Stomach smooth muscle (tissue), 2 donors: ENCODE results near the gene NPW.

Source experiments
- H3K27ac ChIP-seq: one replicate; pipeline ENCODE4 v1.7.0; 2013; ENCODE audit warnings: mild to moderate bottlenecking, low read length, inconsistent platforms
- H3K27me3 ChIP-seq, 2 donors: one replicate each; pipeline ENCODE4 v1.7.0; 2013; ENCODE audit warnings: low read length in 2 of 2; ENCODE audit not compliant: insufficient read depth in 2 of 2, control insufficient read depth in 1 of 2
- H3K36me3 ChIP-seq, 2 donors: one replicate each; pipeline ENCODE4 v1.7.0; 2013; ENCODE audit warnings: low read length in 2 of 2; ENCODE audit not compliant: control insufficient read depth in 2 of 2, insufficient read depth in 2 of 2
- H3K4me1 ChIP-seq: one replicate; pipeline ENCODE4 v1.7.0; 2013; ENCODE audit warnings: low read length; ENCODE audit not compliant: control insufficient read depth, insufficient read depth
- H3K4me3 ChIP-seq, 2 donors: one replicate each; pipeline ENCODE4 v1.7.0; 2013; ENCODE audit warnings: low read length in 2 of 2
- H3K9ac ChIP-seq, 2 donors: one replicate each; pipeline ENCODE4 v1.7.0; 2013; ENCODE audit warnings: low read length in 2 of 2, mild to moderate bottlenecking in 1 of 2
- H3K9me3 ChIP-seq, 2 donors: one replicate each; pipeline ENCODE4 v1.7.0; 2013; ENCODE audit warnings: low read length in 2 of 2; ENCODE audit not compliant: control insufficient read depth in 2 of 2
- donor health status: healthy.
- donor health status: Pancreatic carcinoma.

The NPW gene

DNA sequence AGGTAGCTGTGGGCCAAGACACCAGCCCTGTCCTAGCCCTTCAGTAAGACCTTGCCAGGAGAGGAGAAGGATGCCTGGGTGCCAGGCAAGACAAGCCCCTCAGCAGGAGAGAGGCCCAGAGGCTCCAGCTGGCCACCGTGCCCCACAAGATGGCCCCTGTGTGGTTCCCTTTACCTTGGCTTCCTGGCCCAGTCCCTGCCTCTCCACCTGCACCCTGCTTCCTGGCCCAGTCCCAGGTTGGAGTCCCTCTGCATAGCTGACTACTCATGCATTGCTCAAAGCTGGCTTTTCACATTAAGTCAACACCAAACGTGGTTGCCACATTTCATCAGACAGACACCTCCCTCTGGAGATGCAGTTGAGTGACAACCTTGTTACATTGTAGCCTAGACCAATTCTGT lies 25.9 kb upstream of the NPW start:
- H3K4me1 ChIP-seq, result peaks cover 22% of the 10 kb centered on the region
- H3K4me3 ChIP-seq, result no peak overlapping the region
- no peak overlapping the region for H3K27ac ChIP-seq
- H3K36me3 ChIP-seq, result peaks cover 0 to 6% of the 10 kb centered on the region in 2 donors
- H3K27me3 ChIP-seq, result peaks cover 23 to 26% of the 10 kb centered on the region in 2 donors
- no peak overlapping the region for H3K9ac ChIP-seq
- H3K9me3 ChIP-seq, result no peaks in the 10 kb centered on the region

- H3K9ac ChIP-seq, result no peak overlapping the region
- peaks cover 23 to 27% of the 10 kb centered on the region in 2 donors for H3K36me3 ChIP-seq
- no peak overlapping the region for H3K27ac ChIP-seq
- H3K9me3 ChIP-seq, result no peaks in the 10 kb centered on the region
- no peaks in the 10 kb centered on the region for H3K4me1 ChIP-seq
- no peaks in the 10 kb centered on the region for H3K27me3 ChIP-seq
- H3K4me3 ChIP-seq, result no peak overlapping the region
Measured at GRCh38 chr16:1997494-1998359, 21.9 kb upstream of the NPW start.

DNA sequence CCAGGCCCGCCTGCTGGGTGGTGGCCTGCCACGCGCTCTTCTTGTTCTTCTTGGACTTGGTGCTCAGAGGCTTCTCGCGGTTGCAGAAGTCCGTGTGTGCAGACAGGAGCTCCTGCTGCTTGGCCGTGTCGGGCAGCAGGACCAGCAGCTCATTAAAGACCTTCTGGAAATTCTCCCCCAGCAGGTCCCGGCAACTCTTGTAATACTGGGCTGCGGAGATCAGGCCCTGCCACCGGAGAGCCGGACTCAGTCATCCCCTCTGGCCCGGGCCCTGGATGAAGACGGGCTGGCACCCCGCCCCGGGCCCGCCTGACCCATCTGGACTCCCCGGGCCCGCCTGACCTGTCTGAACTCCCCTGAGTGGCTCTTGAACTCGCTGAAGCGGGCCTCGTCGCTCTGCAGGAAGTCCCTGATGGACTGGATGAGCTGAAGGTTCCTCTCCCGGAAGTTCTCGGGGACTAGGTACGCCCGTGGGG lies 21.2 kb upstream of the NPW start:
- peaks cover 23 to 27% of the 10 kb centered on the region in 2 donors for H3K36me3 ChIP-seq
- no peak overlapping the region for H3K27ac ChIP-seq
- H3K9me3 ChIP-seq, result no peaks in the 10 kb centered on the region
- H3K4me3 ChIP-seq, result no peak overlapping the region
- no peak overlapping the region for H3K9ac ChIP-seq
- peaks cover 2% of the 10 kb centered on the region for H3K4me1 ChIP-seq
- no peaks in the 10 kb centered on the region for H3K27me3 ChIP-seq

- no peak overlapping the region for H3K4me3 ChIP-seq
- H3K9me3 ChIP-seq, result no peaks in the 10 kb centered on the region
- peaks cover 9% of the 10 kb centered on the region for H3K4me1 ChIP-seq
- H3K27ac ChIP-seq, result no peak overlapping the region
- H3K9ac ChIP-seq, result no peak overlapping the region
- peaks cover 23 to 27% of the 10 kb centered on the region in 2 donors for H3K36me3 ChIP-seq
- no peaks in the 10 kb centered on the region for H3K27me3 ChIP-seq
Measured at GRCh38 chr16:1998852-1999801, 20.5 kb upstream of the NPW start.

DNA sequence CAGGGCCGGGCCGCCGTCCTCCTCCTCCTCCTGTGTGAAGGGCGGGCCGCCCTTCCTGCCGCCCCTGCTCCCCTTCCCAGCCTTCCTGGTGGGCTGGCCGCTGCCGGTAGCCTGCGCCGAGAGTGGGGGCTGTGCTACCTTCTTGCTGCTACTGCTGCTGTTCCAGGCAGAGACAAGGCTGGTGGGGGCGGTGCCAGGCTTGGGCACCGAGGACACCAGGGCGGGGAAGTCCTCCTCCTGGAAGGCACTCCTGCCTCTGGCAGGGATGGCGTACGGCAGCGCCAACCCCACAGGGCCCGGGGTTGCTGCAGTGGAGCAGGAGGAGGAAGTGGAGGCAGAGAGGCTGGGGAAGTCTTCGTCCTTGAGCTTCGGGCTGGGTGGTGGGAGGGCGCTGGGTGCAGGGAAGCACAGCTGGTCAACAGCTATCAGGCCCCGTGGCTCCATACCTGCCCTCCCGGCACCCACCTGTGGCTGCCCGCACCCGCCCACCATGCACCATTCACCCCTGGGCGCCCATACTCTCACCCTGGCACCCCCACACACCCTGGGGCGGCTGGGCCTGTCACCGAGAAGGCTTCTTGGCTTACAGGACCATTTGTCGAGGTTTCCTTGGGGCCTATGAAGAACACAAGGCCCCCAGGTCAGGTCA lies 19.6 kb upstream of the NPW start:
- H3K36me3 ChIP-seq, result peaks cover 23 to 27% of the 10 kb centered on the region in 2 donors

DNA sequence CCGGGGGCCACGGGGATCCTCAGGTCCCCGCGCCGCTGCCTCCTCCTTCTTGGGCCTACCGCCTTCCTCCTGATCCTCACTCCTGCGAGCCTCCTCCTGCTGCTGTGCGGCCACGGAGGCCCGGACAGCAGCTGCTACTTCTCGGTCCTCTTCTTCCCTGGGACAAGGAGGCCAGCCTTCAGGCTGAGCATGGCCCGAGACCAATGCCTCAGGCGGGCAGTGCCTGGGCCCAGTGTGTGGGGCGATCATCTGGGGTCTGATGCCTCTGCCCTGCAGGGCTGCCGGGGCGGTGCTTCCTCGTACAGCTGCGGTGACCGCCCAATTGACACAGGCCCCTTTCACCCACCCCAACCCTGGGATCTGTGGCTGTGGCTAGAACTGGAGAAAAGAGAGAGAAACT lies 18.6 kb upstream of the NPW start:
- Histone ChIP-seq H3K9me3 (no peaks in the 10 kb centered on the region), H3K36me3 (peaks cover 23 to 27% of the 10 kb centered on the region in 2 donors), H3K27me3 (no peaks in the 10 kb centered on the region), H3K4me1 (peaks cover 27% of the 10 kb centered on the region), H3K4me3 (no peak overlapping the region), H3K9ac (no peak overlapping the region), H3K27ac (no peak overlapping the region)

More for the DNA sequence above, 19.6 kb upstream of the NPW start:
- H3K4me1 ChIP-seq, result peaks cover 18% of the 10 kb centered on the region
- no peak overlapping the region for H3K27ac ChIP-seq
- H3K27me3 ChIP-seq, result no peaks in the 10 kb centered on the region
- no peak overlapping the region for H3K4me3 ChIP-seq
- no peaks in the 10 kb centered on the region for H3K9me3 ChIP-seq
- H3K9ac ChIP-seq, result no peak overlapping the region

DNA sequence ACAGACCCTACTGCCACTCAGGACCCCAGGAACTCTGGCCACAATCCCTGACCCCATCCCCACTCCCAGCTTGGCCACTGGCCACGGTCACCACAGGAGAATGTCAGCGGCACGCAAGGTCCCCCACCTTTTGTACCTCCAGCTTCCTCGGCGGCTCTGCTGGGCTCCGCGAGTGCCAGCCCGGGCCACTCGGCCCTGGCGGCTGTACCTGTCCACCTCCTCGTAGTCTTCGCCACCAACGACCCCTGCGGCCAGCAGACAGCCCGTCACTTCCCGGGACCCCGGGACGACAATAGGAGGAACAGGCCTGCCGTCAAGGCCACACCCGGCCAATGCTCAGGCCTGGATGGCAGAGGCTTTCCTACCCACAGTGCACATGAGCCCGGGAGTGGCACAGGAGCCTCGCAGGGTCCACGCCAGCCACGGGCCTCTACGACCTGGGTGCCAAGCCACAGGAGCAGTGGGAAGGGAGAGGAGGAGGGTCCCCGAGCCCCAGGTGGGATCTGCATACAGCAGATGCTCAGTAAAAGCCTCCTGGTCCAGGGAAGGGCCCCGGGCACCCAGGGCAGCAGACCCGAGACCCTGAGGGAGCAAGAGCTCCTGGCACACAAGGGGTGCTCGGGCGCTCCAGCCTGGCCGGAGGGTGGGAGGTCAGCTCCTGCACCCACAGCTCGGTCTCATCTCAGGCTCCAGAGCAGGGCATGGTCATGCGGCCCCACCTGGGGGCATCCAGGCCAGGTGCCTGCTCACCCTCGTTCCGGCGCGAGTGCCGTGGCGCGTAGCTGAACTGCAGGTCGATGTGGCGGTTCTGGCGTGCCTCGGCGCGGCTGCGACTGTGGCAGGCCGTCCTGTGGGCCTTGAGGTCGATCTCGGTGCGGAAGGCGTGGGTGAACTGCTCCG lies 17.9 kb upstream of the NPW start:
- H3K4me1 ChIP-seq, result peaks cover 30% of the 10 kb centered on the region
- H3K27me3 ChIP-seq, result no peaks in the 10 kb centered on the region
- H3K36me3 ChIP-seq, result peaks cover 23 to 27% of the 10 kb centered on the region in 2 donors
- H3K9ac ChIP-seq, result no peak overlapping the region
- no peak overlapping the region for H3K4me3 ChIP-seq
- H3K27ac ChIP-seq, result no peak overlapping the region
- H3K9me3 ChIP-seq, result no peaks in the 10 kb centered on the region

- Histone ChIP-seq H3K4me3 (no peak overlapping the region), H3K4me1 (peaks cover 39% of the 10 kb centered on the region), H3K27ac (no peak overlapping the region), H3K9me3 (no peaks in the 10 kb centered on the region), H3K36me3 (peaks cover 21 to 27% of the 10 kb centered on the region in 2 donors), H3K9ac (no peak overlapping the region), H3K27me3 (no peaks in the 10 kb centered on the region)
Measured at GRCh38 chr16:2002406-2003230, 17.0 kb upstream of the NPW start.

- no peak overlapping the region for H3K4me3 ChIP-seq
- H3K4me1 ChIP-seq, result peaks cover 46% of the 10 kb centered on the region
- H3K36me3 ChIP-seq, result peaks cover 16 to 27% of the 10 kb centered on the region in 2 donors
- no peak overlapping the region for H3K9ac ChIP-seq
- H3K27ac ChIP-seq, result no peak overlapping the region
- no peaks in the 10 kb centered on the region for H3K9me3 ChIP-seq
- no peaks in the 10 kb centered on the region for H3K27me3 ChIP-seq
Measured at GRCh38 chr16:2003231-2003826, 16.3 kb upstream of the NPW start.
